SK-N-SH (cell line): ENCODE results near the gene VWDE. TPM values are rescaled to one million over a fixed set of nuclear protein-coding genes. Genes with fewer than 3 reads are reported as not detected.

ENCODE experiments used
- CTCF ChIA-PET: fragments of 300-600, 350-600 bp; formaldehyde crosslinking; extraction: SDS; loops from one replicate; lab custom pipeline; 2021; lab: Yijun Ruan, JAX
- POLR2A ChIA-PET: fragments of 350-600 bp; sonication (Branson Sonifier 250); formaldehyde crosslinking; extraction: SDS; loops from one replicate; lab custom pipeline; 2020; ENCODE audit warnings: antibody characterized with exemption, inconsistent platforms; lab: Yijun Ruan, JAX
- DNase-seq: peaks from one replicate; pipeline ENCODE4 v3.0.0; 2012
- H2AFZ ChIP-seq: fragments of 200-600 bp; sonication (generic); 2 replicates; pipeline ENCODE4 v1.8.1; 2016; ENCODE audit warnings: antibody characterized with exemption, mild to moderate bottlenecking, low read depth
- H3F3A ChIP-seq: fragments of 200-600 bp; sonication (generic); replicated peaks from 2 replicates; pipeline ENCODE3; 2016; ENCODE audit warnings: antibody characterized with exemption, mild to moderate bottlenecking; ENCODE audit not compliant: insufficient read depth
- H3K27ac ChIP-seq, 2 experiments: fragments of 200-500 bp in 1 of 2; fragments of 200-600 bp in 1 of 2; sonication (Bioruptor generic) in 1 of 2; sonication (generic), shearing (Covaris generic) in 1 of 2; 2 replicates each; pipeline versions ENCODE4 v1.5.1 to v1.6.1; 2014 to 2016; ENCODE audit warnings: low read depth in 2 of 2, inconsistent platforms in 1 of 2, low read length in 1 of 2, mild to moderate bottlenecking in 1 of 2, mixed read lengths in 1 of 2
- H3K27me3 ChIP-seq: fragments of 200-600 bp; sonication (generic), shearing (Covaris generic); 2 replicates; pipeline ENCODE4 v1.6.1; 2016; ENCODE audit warnings: mixed run types; ENCODE audit not compliant: insufficient read depth
- H3K36me3 ChIP-seq, 2 experiments: fragments of 200-500 bp in 1 of 2; fragments of 200-600 bp in 1 of 2; sonication (Bioruptor generic) in 1 of 2; sonication (generic) in 1 of 2; replicated peaks in 1 of 2; 2 replicates each; pipeline versions ENCODE3 to v1.5.1; 2014 to 2016; ENCODE audit warnings: low read length in 1 of 2, mild to moderate bottlenecking in 1 of 2; ENCODE audit not compliant: insufficient read depth in 2 of 2, control insufficient read depth in 1 of 2
- H3K4me1 ChIP-seq, 2 experiments: fragments of 200-500 bp in 1 of 2; fragments of 200-600 bp in 1 of 2; sonication (Bioruptor generic) in 1 of 2; sonication (generic), shearing (Covaris generic) in 1 of 2; 2 replicates each; pipeline versions ENCODE4 v1.5.1 to v1.6.1; 2014 to 2016; ENCODE audit warnings: low read depth in 1 of 2, low read length in 1 of 2, mixed run types in 1 of 2; ENCODE audit not compliant: insufficient read depth in 2 of 2, control insufficient read depth in 1 of 2
- H3K4me2 ChIP-seq: fragments of 200-600 bp; sonication (generic), shearing (Covaris generic); 2 replicates; pipeline ENCODE4 v1.6.1; 2017; ENCODE audit warnings: mixed run types
- H3K4me3 ChIP-seq, 2 experiments: fragments of 200-500 bp in 1 of 2; fragments of 200-600 bp in 1 of 2; sonication (Bioruptor generic) in 1 of 2; sonication (generic), shearing (Covaris generic) in 1 of 2; 2 replicates each; pipeline versions ENCODE4 v1.5.1 to v1.8.1; 2014 to 2016; ENCODE audit warnings: low read depth in 2 of 2, inconsistent platforms in 1 of 2, low read length in 1 of 2, mild to moderate bottlenecking in 1 of 2, mixed read lengths in 1 of 2, moderate library complexity in 1 of 2
- H3K79me2 ChIP-seq: fragments of 200-600 bp; sonication (generic); 2 replicates; pipeline ENCODE4 v1.8.1; 2017; ENCODE audit warnings: mild to moderate bottlenecking; ENCODE audit not compliant: insufficient read depth
- H3K9ac ChIP-seq: fragments of 200-600 bp; sonication (generic); 2 replicates; pipeline ENCODE4 v1.6.1; 2017; ENCODE audit warnings: mixed run types
- H3K9me2 ChIP-seq: fragments of 200-600 bp; sonication (generic); 2 replicates; pipeline ENCODE4 v1.6.1; 2017; ENCODE audit warnings: mixed run types
- H3K9me3 ChIP-seq: fragments of 200-600 bp; sonication (generic); 2 replicates; pipeline ENCODE4 v1.6.1; 2017; ENCODE audit warnings: mixed run types, mild to moderate bottlenecking, moderate library complexity
- H4K20me1 ChIP-seq: fragments of 200-600 bp; sonication (generic); 2 replicates; pipeline ENCODE4 v1.6.1; 2017; ENCODE audit warnings: mild to moderate bottlenecking, mixed run types; ENCODE audit not compliant: insufficient read depth
- ELF1 ChIP-seq: IDR thresholded peaks from 2 replicates; pipeline ENCODE4 v1.4.0; 2012
- EZH2phosphoT487 ChIP-seq: fragments of 200-600 bp; sonication (generic); IDR thresholded peaks from 2 replicates; pipeline ENCODE4 v1.6.1; 2017; ENCODE audit warnings: low read depth, mixed run types, mild to moderate bottlenecking, antibody characterized with exemption, moderate library complexity, borderline replicate concordance
- FOXJ3 ChIP-seq: sonication (generic); formaldehyde crosslinking; IDR thresholded peaks from 2 replicates; pipeline ENCODE4 v1.5.1; 2020; ENCODE audit warnings: mild to moderate bottlenecking, missing genetic modification reagents
- FOXM1 ChIP-seq: IDR thresholded peaks from 2 replicates; pipeline ENCODE4 v1.4.0; 2012; ENCODE audit warnings: low read depth, mild to moderate bottlenecking
- MEF2A ChIP-seq: IDR thresholded peaks from 2 replicates; pipeline ENCODE4 v1.4.0; 2012; ENCODE audit warnings: low read depth, borderline replicate concordance
- NFIC ChIP-seq: IDR thresholded peaks from 2 replicates; pipeline ENCODE4 v1.4.0; 2012; ENCODE audit warnings: borderline replicate concordance
- RCOR1 ChIP-seq: fragments of 150-350 bp; IDR thresholded peaks from 2 replicates; pipeline ENCODE4 v1.6.1; 2017; ENCODE audit warnings: antibody characterized with exemption, low read length
- REST ChIP-seq: IDR thresholded peaks from 2 replicates; pipeline ENCODE4 v1.6.1; 2012; ENCODE audit warnings: mild to moderate bottlenecking, low read depth, low read length, moderate library complexity
- SMC3 ChIP-seq: IDR thresholded peaks from 2 replicates; pipeline ENCODE4 v1.6.1; 2012; ENCODE audit warnings: low read depth, low read length, improper control_type of control experiment
- ZBTB33 ChIP-seq: IDR thresholded peaks from 2 replicates; pipeline ENCODE4 v1.4.0; 2012; ENCODE audit warnings: low read depth, borderline replicate concordance
- WGBS: methylation state at CpG from one replicate; pipeline ENCODE4 v1.1.6; 2017; ENCODE audit warnings: low lambda C conversion rate; 5-methylcytosine and 5-hydroxymethylcytosine counted together
- polyA plus RNA-seq, 3 experiments: library from polyadenylated mRNA; depleted of rRNA; stranded (reverse); fragments of >200 nt; gene quantifications; 2 replicates each; pipeline ENCODE4 v1.2.3, GENCODE V29; 2012
- TF ChIP-seq, protein P1 (sequence below): IDR thresholded peaks from 2 replicates; pipeline ENCODE4 v1.4.0; 2012; ENCODE audit warnings: low read depth, borderline replicate concordance

The VWDE gene
- polyA plus RNA-seq, 1 of the 3 experiments (the other 2 are of a cell fraction): not detected

DNA sequence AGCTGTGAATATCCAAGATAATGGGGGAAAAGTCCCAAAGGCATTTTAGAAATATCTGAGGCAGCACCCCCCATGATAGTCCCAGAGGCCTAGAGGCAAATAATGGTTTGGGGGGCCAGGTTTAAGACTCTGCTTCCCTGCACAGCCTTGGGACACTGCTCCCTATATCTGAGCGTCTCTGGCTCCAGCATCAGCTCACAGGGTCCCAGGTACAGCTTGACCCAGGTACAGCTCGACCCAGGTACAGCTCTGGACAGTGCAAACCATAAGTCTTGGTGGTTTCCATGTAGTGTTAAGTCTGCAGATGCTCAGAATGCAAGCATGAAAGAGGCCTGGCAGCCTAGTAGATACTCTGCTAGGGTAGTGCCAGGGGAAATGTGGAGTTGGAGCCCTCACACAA, 47.0 kb upstream of the VWDE start (continued):
- TF ChIP-seq ELF1: no peak
- TF ChIP-seq FOXJ3: no peak
- TF ChIP-seq FOXM1: no peak
- TF ChIP-seq REST: no peak

DNA sequence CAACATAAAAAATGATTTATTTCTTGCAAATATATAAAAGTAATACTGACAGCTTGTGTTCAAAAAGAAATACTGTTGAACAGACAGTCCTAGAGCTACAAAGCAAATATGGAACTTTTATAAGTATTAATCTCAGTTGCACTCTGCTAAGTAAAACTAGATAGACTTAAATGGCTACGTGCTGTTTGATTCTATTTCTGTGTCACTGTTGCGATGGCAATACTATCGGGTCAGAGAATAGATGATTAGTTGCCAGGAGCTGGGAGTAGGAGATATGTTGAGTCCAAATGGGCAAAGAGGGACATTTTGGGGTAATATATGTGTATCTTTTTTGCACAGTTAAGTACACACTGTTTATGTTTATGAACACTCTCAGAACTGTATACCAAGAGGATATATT, 41.1 kb upstream of the VWDE start:
- Histone ChIP-seq H3K36me3 (no peaks in the 10 kb centered on the region), H3K4me2 (no peak overlapping the region), H3K9ac (no peak overlapping the region), H3K4me1 (no peaks in the 10 kb centered on the region), H3K27ac (no peak overlapping the region), H3K9me2 (no peaks in the 10 kb centered on the region), H2AFZ (no peak overlapping the region), H4K20me1 (no peaks in the 10 kb centered on the region), H3K4me3 (no peak overlapping the region), H3K9me3 (no peaks in the 10 kb centered on the region), H3F3A (no peaks in the 10 kb centered on the region), H3K27me3 (no peaks in the 10 kb centered on the region), H3K79me2 (no peaks in the 10 kb centered on the region)
- no peak for DNase-seq
- ChIA-PET POLR2A (no interaction called here), CTCF (interaction anchor here (1.0 to 2.9 kb wide), 3 partner anchors 11 to 81 kb away, joined by 3 to 28 read pairs (median 4); no protein-coding TSS in a partner anchor)
- 38% methylated on average over 3 of the region's 3 CpGs for WGBS
- no peak for TF ChIP-seq ZBTB33
- TF ChIP-seq EZH2phosphoT487: no peak
- TF ChIP-seq, protein P1, sequence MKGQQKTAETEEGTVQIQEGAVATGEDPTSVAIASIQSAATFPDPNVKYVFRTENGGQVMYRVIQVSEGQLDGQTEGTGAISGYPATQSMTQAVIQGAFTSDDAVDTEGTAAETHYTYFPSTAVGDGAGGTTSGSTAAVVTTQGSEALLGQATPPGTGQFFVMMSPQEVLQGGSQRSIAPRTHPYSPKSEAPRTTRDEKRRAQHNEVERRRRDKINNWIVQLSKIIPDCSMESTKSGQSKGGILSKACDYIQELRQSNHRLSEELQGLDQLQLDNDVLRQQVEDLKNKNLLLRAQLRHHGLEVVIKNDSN: no peak
- TF ChIP-seq NFIC: no peak
- TF ChIP-seq MEF2A: no peak
- no peak for TF ChIP-seq RCOR1
- no peak for TF ChIP-seq SMC3
